Large intestine (tissue), 3 donors: ENCODE measurements around the gene DDX41. TPM values are rescaled to one million over a fixed set of nuclear protein-coding genes. Genes with fewer than 3 reads are reported as not detected.

Experiments
- DNase-seq, 2 donors: peaks; one replicate each; pipeline versions ENCODE4 v3.0.0 to v3.0.0-alpha.2; 2013
- H3K27ac ChIP-seq: one replicate; pipeline ENCODE4 v1.5.1; 2013; ENCODE audit warnings: low read length
- H3K27me3 ChIP-seq: 2 replicates; pipeline ENCODE4 v1.6.1; 2013; ENCODE audit warnings: low read length; ENCODE audit not compliant: control insufficient read depth, insufficient read depth
- H3K36me3 ChIP-seq: 2 replicates; pipeline ENCODE4 v1.6.1; 2013; ENCODE audit warnings: low read length; ENCODE audit not compliant: control insufficient read depth, insufficient read depth
- H3K4me1 ChIP-seq: one replicate; pipeline ENCODE4 v1.6.1; 2013; ENCODE audit warnings: low read length; ENCODE audit not compliant: control insufficient read depth, insufficient read depth
- H3K4me3 ChIP-seq: one replicate; pipeline ENCODE4 v1.5.1; 2013; ENCODE audit warnings: low read length
- H3K9me3 ChIP-seq: one replicate; pipeline ENCODE4 v1.6.1; 2013; ENCODE audit warnings: mild to moderate bottlenecking, low read depth, low read length, moderate library complexity; ENCODE audit not compliant: control insufficient read depth
- WGBS: methylation state at CpG from one replicate; pipeline ENCODE4 v1.1.5; 2013; ENCODE audit warnings: low lambda C conversion rate; ENCODE audit not compliant: insufficient coverage; 5-methylcytosine and 5-hydroxymethylcytosine counted together
- polyA plus RNA-seq: library from polyadenylated mRNA; unstranded; fragments of 120-200 nt; gene quantifications from one replicate; pipeline ENCODE4 v1.2.1, GENCODE V29; 2013

The DDX41 gene
- polyA plus RNA-seq, 1 donor: 94.2 TPM

GRCh38 chr5:177497292-177498012, 19.3 kb downstream of the DDX41 start, which contains the start of gene PDLIM7:
PDLIM7 (minus strand) TSS chr5:177497604; CDS start chr5:177496512, 1,092 bp downstream.
- WGBS: no CpG with 5 or more reads among the region's 73 CpGs
- H3K36me3 ChIP-seq: peaks cover 14% of the 10 kb centered on the region
- H3K4me3 ChIP-seq: peak within 1 kb of the TSS; percentile 71
- H3K4me1 ChIP-seq: peaks cover 22% of the 10 kb centered on the region
- DNase-seq: peak; percentile 97 to 98
- H3K27ac ChIP-seq: peak within 1 kb of the TSS; percentile 87
- peaks cover 19% of the 10 kb centered on the region for H3K27me3 ChIP-seq
- H3K9me3 ChIP-seq: peaks cover 2% of the 10 kb centered on the region

DNA sequence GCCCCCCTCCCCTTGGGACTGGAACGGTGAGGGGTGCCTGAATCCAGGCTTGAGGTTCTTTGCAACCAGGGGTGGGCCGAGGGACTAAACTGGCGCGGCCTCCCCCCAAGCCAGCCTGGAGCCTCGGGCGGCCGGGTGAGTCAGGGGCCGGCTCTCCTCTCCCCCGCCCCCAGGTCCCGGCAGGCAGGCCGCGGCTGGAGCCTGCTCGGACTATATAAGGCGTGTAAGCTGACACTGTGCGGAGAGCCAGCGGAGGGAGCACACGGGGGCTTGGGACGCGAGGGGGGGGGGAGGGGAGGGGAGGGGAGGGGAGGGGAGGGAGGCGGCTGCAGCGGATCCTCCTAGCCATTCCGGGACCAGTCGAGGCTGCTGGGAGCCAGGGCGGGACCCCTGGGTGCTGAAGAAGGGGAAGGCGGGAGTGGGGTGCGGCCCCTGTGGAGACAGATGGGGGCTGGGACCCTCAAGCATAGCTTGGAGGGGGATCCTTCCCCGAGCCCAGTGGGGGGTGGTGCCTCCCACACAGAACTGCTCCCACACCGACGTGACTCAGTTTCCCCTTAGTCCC, 20.0 kb downstream of the DDX41 start:
- Histone ChIP-seq H3K4me3 (peak overlapping the region; percentile 71), H3K9me3 (peaks cover 2% of the 10 kb centered on the region), H3K27ac (peak overlapping the region; percentile 87), H3K36me3 (peaks cover 14% of the 10 kb centered on the region), H3K27me3 (peaks cover 19% of the 10 kb centered on the region), H3K4me1 (peaks cover 22% of the 10 kb centered on the region)
- WGBS: no CpG with 5 or more reads among the region's 29 CpGs
- peak; percentile 65 to 66 for DNase-seq

GRCh38 chr5:177496070-177496726, 20.6 kb downstream of the DDX41 start:
- peaks cover 22% of the 10 kb centered on the region for H3K4me1 ChIP-seq

GRCh38 chr5:177495243-177496060, 21.3 kb downstream of the DDX41 start:
- H3K4me1 ChIP-seq: peaks cover 22% of the 10 kb centered on the region
- peaks cover 2% of the 10 kb centered on the region for H3K9me3 ChIP-seq

More at GRCh38 chr5:177496070-177496726, 20.6 kb downstream of the DDX41 start:
- DNase-seq: no peak
- Histone ChIP-seq H3K4me3 (peak overlapping the region; percentile 54), H3K36me3 (peaks cover 15% of the 10 kb centered on the region), H3K9me3 (peaks cover 2% of the 10 kb centered on the region), H3K27ac (peak overlapping the region; percentile 87), H3K27me3 (peaks cover 19% of the 10 kb centered on the region)
- WGBS: no CpG with 5 or more reads among the region's 12 CpGs

DNA sequence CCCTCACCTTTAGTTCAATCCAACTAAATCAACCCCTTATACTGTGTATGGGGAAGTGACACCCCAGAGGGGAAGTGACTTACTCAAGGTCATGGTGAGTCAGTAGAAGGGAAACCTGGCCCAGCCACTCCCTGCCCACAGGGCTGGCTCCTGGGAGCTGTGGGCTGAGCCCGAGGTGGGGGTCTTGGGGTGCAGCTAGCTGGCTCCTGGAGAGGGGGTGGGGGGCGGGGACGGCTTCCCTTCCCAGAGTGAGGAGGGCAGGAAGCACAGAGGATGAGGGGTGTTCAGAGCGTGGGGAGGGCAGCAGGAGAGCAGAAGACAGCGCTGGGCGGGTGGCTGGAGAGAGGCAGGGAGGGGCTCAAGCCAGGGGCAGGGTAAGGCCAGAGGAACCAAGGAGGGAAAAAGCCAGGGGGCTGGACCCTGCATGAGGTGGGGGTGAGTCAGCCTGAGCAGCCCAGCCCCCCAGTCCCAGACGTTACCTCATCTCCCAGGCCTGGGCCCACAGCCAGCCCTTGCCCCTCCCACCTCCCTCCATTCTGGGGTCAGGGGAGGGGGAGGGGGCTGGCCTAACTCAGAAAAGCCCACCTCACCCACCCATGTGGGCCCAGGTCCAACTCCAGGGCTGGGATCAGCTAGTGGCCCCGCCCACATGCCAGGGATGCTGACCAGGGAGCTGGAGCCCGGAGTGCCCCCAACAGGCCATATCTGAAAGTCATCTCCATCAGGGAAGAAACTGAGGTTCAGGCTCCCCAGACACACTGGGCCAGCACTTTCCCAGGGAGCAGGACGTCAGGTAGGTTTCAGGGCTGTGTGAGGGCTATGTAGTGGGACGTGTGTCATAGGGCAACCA, 22.2 kb downstream of the DDX41 start:
- Histone ChIP-seq H3K9me3 (peaks cover 2% of the 10 kb centered on the region), H3K27me3 (peaks cover 17% of the 10 kb centered on the region), H3K4me1 (peaks cover 22% of the 10 kb centered on the region), H3K4me3 (no peak overlapping the region), H3K27ac (peak overlapping the region; percentile 87), H3K36me3 (peaks cover 25% of the 10 kb centered on the region)
- WGBS: no CpG with 5 or more reads among the region's 11 CpGs
- peak; percentile 62 to 71 for DNase-seq

More at GRCh38 chr5:177495243-177496060, 21.3 kb downstream of the DDX41 start:
- DNase-seq: peak; percentile 51 to 54
- H3K36me3 ChIP-seq: peaks cover 21% of the 10 kb centered on the region
- peak overlapping the region; percentile 87 for H3K27ac ChIP-seq
- H3K4me3 ChIP-seq: peak overlapping the region; percentile 54
- WGBS: no CpG with 5 or more reads among the region's 14 CpGs
- peaks cover 19% of the 10 kb centered on the region for H3K27me3 ChIP-seq

GRCh38 chr5:177493795-177494345, 22.9 kb downstream of the DDX41 start:
- peaks cover 26% of the 10 kb centered on the region for H3K4me1 ChIP-seq
- H3K4me3 ChIP-seq: no peak overlapping the region
- peaks cover 13% of the 10 kb centered on the region for H3K27me3 ChIP-seq
- H3K27ac ChIP-seq: peak overlapping the region; percentile 87
- peaks cover 2% of the 10 kb centered on the region for H3K9me3 ChIP-seq
- peaks cover 30% of the 10 kb centered on the region for H3K36me3 ChIP-seq
- WGBS: no CpG with 5 or more reads among the region's 5 CpGs
- no peak for DNase-seq

GRCh38 chr5:177492841-177493240, 23.9 kb downstream of the DDX41 start:
- WGBS: no CpG with 5 or more reads among the region's 7 CpGs
- Histone ChIP-seq H3K4me1 (peaks cover 22% of the 10 kb centered on the region), H3K36me3 (peaks cover 36% of the 10 kb centered on the region), H3K9me3 (no peaks in the 10 kb centered on the region), H3K27ac (no peak overlapping the region), H3K27me3 (peaks cover 2% of the 10 kb centered on the region), H3K4me3 (no peak overlapping the region)
- no peak for DNase-seq

DNA sequence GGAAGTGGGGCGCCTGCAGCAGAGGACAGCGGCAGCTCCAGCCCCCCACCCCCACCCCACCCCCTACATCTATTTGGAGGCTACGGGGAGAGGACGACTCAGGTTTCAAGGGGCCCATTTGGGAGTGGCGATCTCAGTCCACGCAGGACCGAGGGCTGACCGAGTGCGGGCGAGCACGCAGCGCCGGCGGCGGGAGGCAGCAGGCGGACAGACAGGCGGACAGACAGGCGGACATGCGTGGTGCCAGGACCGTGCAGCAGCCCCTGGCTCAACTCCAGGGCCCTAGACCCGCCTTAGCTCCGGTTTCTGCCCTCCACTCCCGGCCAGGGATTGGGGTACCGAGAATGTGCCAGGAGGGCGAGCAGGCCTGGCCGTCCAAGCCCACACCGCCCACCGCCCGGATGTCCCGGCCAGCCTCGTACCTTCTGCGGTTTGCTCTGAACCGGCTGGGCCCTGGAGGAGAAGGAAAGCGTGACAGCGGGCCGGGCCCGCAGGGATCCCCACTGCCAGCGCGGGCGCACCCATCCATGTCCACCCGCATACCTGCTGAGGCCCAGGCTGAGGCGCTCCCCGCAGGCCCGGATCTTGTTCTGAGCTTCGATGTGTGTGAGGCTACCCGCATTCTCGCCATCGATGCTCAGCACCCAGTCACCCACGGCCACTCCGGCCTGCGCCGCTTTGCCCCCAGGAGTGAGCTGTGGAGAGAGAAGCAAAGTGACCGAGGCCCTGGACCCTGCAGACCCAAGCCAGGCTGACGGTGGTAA, 24.6 kb downstream of the DDX41 start:
- Histone ChIP-seq H3K9me3 (no peaks in the 10 kb centered on the region), H3K36me3 (peaks cover 40% of the 10 kb centered on the region), H3K4me3 (no peak overlapping the region), H3K4me1 (peaks cover 22% of the 10 kb centered on the region), H3K27ac (no peak overlapping the region), H3K27me3 (no peaks in the 10 kb centered on the region)
- DNase-seq: no peak
- 100% methylated on average over 4 of the region's 54 CpGs for WGBS
